GM21619 (cell line): ENCODE data around the gene XRCC5.

Source experiments
- ATAC-seq: cut with Tn5 transposase; IDR thresholded peaks from one replicate; pipeline ENCODE4 v1.9.1; 2021; ENCODE audit not compliant: unreplicated experiment

Gene XRCC5

GRCh38 chr2:216149741-216150140, 40.6 kb downstream of the XRCC5 start:
- no peak for ATAC-seq

GRCh38 chr2:216151313-216152025, 42.3 kb downstream of the XRCC5 start:
- ATAC-seq: no peak

GRCh38 chr2:216155954-216156353, 46.8 kb downstream of the XRCC5 start:
- ATAC-seq: no peak

- ATAC-seq: no peak
These were observed 47.7 kb downstream of the XRCC5 start for GRCh38 chr2:216156822-216157221.

GRCh38 chr2:216159144-216159543, 50.0 kb downstream of the XRCC5 start:
- no peak for ATAC-seq

- no peak for ATAC-seq
These were observed 50.5 kb downstream of the XRCC5 start for GRCh38 chr2:216159646-216160045.

- no peak for ATAC-seq
These were observed 51.6 kb downstream of the XRCC5 start for GRCh38 chr2:216160786-216161185.

GRCh38 chr2:216161967-216162366, 52.8 kb downstream of the XRCC5 start:
- ATAC-seq: no peak

GRCh38 chr2:216163518-216163917, 54.4 kb downstream of the XRCC5 start:
- no peak for ATAC-seq

- no peak for ATAC-seq
These were observed 54.9 kb downstream of the XRCC5 start for GRCh38 chr2:216164087-216164486.

GRCh38 chr2:216164576-216164975, 55.4 kb downstream of the XRCC5 start:
- no peak for ATAC-seq

GRCh38 chr2:216165711-216166110, 56.6 kb downstream of the XRCC5 start:
- ATAC-seq: no peak

GRCh38 chr2:216169087-216169486, 59.9 kb downstream of the XRCC5 start:
- ATAC-seq: no peak

- no peak for ATAC-seq
These were observed 61.1 kb downstream of the XRCC5 start for GRCh38 chr2:216170076-216170763.

- ATAC-seq: no peak
These were observed 61.9 kb downstream of the XRCC5 start for GRCh38 chr2:216171011-216171410.

- no peak for ATAC-seq
These were observed 63.3 kb downstream of the XRCC5 start for GRCh38 chr2:216172493-216172892.

GRCh38 chr2:216179015-216179414, 69.9 kb downstream of the XRCC5 start:
- no peak for ATAC-seq

- no peak for ATAC-seq
These were observed 72.2 kb downstream of the XRCC5 start for GRCh38 chr2:216181351-216181750.

GRCh38 chr2:216181953-216182461, 72.9 kb downstream of the XRCC5 start:
- ATAC-seq: no peak

GRCh38 chr2:216183462-216183861, 74.3 kb downstream of the XRCC5 start:
- ATAC-seq: peak; percentile 57

GRCh38 chr2:216188559-216188850, 79.4 kb downstream of the XRCC5 start:
- ATAC-seq: no peak

- ATAC-seq: no peak
These were observed 79.8 kb downstream of the XRCC5 start for GRCh38 chr2:216188956-216189355.

- no peak for ATAC-seq
These were observed 80.3 kb downstream of the XRCC5 start for GRCh38 chr2:216189410-216189809.
